NCI-H187 (cell line): ENCODE data around the gene TNS2.
A peak's percentile ranks its signal among the peaks of the same experiment; 100 is the strongest.

Experiments
- DNase-seq, 2 experiments: peaks; one replicate each; lab custom pipeline; 2025; lab: John Stamatoyannopoulos, UW

Gene TNS2

DNA sequence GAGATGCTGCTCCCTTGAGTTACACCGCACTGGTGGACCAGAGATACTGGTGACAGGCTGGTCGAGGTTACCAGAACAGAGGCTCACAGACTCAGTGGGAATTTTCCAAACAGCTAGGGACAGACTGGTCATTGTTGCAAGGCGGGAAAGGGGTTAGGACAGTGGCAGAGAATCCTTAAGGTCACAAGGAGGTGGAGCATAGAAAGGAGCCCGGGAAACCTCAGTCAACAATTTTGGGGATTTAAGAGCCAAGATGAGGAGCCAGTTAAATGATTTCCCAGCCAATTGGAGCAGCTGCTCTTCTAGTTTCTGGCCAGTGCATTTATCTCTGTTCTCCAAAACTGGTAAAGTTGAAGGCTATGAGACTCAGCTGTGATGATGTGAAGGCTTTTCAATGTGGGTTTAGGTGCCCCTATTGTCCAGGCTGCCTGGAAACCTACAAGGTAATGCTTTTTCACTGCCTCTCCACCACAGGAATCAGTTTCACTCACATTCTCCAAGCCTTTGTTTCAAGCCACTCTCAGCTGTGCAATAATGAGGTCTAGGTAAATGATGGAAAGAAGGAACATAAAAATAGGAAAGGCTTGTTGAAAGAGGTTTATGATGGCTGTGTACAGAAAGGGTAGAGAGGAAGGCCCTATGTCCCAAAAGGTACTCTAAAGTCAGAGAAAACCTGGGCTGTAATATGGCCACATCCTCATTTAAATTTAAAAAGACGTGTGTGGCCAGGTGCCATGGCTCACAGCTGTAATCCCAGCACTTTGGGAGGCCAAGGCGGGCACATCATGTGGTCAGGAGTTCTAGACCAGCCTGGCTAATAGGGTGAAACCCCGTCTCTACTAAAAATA, 7.0 kb upstream of the TNS2 start:
- no peak for DNase-seq

DNA sequence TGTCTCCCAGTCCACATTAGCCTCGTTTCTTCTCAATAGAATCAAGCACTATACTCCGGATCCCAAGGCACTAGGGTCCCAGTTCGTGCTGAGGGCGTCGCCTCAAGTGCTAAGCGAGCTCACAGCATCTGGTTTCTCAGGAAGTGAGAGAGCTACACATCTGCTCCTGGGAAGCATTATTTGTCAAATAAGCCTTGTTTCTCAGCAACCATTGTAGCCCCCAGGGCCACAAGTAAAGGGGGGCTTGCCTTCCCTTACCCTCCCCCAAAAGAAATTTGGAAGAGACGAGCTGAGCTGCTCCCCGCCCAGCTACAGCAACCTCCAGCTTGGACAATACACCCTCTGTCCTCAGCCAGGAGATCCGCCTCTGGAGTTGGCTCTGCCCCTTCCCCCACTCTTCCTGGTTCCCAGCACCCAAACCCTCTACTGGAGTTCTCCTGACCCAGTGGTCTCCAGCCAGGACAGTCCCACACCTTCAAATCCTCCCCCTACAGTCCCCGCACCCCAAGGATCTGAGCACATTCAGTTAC, 5.7 kb upstream of the TNS2 start:
- no peak for DNase-seq

DNA sequence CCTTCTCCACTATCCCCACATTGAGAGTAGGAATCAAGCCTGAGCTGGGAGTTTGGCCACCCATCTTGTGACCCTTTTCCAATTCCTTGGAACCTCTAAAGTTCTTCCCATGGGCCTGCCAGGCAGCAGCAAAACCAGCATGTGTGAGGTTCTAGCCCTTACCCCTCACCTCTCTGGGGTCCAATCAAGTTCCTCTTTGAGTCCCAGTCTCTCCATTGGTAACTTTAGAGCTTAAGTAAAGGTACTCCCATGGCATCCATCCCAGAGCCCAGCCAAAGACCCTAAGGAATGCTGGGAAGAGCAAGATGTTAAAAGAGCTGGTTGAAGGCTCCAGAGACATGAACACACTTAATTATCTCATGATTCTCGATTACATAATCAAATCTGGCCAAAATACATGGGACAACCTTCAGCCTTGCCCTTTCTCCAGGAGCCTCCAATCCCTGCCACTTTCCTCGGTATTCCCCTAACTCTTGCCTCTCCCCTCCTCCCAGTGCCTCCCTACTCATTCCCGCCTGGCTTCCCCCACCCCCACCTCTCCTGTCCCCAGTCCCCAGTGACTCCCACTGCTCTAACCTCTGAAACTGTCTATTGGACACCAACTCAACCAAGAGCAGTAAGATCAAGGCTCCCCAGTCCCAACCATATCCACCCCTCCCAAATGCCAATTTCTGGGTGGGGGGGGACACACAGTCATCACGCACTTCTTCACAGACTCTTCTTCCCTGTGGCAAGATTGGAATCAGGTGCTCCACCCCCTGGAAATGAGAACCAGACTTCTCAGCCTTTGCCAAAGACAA, 4.8 kb upstream of the TNS2 start:
- DNase-seq: no peak

DNA sequence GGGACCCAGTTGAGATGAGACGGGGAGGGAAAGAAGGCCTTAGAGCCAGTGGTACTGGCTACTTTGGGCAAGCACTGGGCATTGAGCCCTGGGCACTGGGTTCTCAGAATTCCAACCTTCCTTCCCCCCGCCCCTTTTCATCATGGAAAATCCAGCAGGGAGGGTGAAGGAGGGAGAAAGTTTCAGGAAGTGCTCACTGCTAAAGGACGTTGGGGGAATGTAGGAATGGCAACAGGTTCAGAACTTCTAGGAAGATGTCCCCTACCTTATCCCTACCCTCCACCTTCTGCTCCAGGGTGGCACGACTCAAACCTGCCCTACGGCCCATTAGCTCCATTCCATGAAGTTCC, 4.2 kb upstream of the TNS2 start:
- no peak for DNase-seq

DNA sequence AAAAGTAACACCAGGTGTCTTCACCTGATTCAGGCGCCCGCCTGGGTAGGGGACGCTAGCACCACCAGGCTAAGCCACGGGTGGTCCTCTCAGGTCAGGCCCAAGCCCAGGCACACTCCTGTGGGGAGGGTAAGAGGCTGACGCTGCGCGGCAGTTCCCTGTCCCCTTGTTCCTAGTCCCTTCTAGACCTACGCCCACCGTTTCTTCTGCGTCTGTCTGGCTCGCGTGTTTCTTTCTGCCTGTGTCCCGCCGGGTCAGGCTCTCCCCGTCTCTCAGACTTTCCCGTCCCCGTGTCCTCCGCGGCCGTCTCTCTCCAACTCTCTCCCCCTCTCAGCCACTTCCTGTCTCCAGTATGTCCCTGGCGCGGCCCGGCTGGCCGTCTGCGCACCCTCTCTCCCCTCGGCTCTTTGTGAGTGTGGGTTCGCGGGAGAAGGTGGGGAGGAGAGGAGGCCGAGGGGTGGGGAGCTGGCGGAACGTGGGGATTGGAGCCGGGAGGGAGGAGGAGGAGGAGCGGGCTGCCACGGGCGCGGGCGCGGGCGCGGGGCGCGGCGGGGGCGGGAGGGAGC, 3.1 kb upstream of the TNS2 start:
- DNase-seq: no peak

DNA sequence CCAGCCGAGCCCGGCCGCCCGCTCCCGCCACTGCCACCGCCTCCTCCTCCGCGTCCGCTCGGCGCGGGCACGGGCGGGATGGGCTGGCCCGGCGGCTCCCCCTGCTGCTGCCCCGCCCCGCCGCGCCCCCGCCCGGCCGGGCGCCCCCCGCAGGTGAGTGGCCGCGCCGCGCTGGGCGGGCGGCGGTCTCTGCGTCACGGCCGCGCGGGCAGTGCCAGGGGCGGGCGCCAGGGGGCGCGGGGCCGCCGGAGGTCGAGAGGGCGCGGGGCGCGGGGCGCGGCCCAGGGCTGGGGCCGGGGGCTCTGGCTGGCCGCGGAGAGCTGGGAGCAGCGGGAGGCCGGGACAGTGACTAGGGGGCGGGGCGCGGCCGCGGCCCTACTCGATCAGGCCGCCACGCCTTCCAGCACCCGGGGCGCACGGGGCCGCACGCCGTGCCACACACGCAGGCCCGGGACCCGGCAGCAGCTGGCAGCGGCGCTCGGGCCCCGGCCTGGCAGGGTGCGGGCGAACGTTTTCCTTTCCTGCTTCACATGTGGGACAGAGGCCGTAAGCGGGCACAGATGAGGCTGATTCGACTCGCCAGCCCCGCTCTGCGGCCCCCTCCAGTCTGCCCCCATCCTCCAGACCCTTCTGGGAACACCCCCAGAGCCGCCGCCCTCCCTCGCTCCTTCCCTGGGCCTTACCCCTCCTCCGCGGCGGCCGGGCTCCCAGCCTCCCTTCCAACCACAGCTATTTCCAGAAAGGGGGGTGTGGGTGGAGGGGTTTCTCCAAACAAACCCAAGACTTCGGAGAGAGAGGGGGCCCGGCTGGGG, 2.4 kb upstream of the TNS2 start:
- peak in 1 of 2 experiments; percentile 72 for DNase-seq

DNA sequence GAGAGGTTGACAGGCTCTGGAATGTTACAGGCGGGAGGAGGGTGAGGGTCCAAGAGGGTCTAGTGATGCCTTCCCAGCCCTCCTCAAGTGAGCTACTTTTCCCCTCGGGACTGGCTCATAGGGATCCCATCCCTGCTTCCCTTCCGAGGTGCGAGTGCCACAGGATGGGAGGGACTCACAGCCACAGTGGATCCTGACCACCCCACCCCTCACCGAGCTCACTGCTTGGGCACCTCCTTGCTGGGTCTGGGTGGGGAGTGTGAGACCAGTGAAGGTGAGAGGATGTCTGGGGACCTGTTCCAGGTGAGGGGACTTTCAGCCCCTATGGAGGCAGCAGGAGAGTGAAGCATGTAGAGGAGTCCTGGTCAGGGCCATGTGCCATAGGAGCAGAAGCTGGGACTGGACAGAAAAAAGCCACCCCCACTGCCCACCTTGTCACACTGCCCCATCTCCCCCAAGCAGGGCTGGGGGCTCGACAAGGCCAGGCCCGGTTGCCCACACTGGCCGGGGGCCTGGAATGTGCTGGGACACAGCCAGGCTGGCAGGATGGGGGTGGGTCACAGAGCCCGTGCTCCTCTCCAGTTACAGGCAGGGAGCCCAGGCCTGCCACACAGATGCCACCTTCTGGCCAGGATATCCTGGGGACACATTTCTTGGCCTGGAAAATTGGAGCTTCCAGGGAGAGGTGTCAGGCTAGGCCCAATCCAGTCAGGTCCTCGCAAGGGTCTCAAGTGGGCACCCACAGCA, 1.7 kb upstream of the TNS2 start:
- no peak for DNase-seq

DNA sequence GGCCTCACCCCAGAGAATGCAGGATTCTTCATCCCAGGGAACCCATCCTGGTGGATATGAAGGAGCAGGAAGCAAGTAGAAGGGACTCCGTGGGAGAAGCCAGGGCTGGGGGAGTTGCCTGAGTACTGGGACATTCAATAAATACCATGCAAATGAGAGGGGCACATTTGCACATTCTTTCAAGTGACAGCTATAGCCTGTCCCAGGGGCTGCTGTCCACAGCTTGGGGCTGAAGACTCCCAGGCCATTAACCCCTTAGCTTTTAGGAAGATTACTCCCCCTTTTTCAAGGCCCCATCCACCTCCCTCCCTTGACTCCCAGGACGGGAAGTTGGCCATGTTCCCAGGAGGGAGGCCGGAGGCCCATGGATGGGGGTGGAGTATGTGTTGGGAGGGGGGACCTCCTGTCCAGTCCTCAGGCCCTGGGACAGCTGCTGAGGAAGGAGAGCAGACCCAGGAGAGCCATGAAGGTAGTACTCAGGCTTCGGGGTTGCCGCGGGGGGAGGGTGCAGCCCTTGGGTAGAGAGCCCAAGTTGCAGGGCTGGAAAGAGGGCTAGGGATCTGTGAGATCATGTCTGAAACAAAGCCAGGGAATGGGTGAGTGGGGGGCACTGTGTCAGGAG, 974 bp upstream of the TNS2 start:
- DNase-seq: no peak

DNA sequence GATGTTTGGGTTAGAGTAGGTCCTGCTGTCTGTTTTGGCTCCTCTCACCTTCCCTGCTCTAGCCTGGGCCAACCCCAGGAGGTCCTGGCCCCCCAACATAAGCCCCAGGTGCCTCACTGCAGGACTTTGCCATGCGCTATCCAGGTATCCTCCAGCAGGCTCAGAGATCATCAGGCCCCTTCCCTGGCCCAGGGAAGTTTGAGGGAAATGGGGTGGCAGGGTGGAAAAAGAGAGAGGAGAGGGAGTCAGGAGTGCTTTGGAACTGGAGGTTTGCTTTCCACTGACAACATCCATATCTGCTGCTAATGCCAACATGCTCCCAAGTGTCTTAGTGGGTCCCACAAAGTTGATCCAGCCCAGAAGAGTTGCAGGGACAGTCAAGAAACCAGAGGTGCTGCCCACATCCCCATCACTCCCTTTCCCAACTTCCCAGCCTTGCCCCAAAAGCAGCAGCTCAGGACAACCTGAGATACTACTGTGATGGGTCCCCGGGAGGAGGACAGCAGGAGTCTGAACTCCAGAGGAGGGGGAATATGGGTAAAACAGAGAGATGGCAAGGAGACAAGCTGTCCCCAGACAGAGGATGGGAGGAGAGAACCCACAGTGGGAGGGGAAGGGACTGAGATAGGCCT, 677 bp downstream of the TNS2 start:
- DNase-seq: no peak

DNA sequence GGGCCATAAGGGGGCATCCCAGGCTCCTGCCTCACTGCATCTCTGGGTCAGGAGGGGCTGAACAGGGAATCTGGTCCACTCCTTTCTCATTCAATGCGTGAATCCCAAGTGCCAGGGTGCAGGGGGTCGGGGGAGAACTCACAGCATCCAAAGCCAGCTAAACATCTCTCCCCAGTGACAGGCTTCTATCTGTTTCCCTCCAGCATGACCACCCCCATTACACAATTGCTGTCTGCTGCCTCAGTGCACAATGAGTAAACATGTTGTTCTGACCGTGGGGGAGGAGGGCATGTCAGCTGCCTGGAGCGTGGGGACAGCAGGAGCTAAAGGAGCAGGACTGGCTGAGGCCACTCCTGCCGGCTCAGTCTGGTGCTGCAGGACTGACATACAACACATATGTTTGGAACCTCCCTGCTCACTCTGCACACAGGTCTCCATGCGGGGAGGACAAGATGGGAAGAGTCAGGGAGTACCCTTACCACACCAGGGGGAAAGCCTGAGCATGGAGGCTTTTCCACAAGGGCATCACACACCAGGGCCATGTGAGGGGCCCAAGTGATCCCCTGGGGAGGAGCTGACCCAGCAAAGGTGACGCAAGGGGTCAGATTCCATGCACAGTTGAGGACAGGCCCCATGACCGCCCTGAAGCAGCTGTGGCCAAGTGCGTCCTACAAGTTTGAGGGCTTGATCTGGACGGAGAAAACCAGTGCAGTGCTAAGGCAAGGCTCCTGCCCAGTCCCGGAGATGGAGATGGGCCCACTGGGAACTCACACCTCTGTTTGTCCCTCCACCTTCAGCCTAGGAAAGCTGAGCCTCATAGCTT, 1.4 kb downstream of the TNS2 start:
- DNase-seq: no peak

DNA sequence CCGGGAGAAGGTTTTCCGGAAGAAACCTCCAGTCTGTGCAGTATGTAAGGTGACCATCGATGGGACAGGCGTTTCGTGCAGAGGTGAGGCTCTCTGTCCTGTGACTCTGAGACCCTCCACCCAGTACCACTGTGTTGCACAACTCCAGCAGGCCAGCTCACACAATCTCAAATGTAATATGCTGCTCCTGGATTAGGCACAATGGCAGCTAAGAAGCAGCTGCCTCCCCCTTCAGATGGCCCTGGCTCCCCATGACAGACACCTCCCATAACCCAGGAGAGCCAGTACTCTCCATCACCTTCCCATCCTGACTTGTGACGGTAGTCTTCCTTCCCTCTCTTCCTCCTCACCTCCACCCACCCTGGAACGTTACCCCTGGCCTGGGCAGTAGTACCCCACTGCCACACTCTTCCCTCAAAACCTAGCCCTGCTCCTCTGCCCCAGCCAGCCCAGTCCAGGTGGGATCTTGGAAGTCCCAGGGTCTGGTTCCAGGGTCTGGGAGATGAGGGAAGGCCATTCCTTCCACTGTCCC, 2.1 kb downstream of the TNS2 start:
- DNase-seq: no peak

DNA sequence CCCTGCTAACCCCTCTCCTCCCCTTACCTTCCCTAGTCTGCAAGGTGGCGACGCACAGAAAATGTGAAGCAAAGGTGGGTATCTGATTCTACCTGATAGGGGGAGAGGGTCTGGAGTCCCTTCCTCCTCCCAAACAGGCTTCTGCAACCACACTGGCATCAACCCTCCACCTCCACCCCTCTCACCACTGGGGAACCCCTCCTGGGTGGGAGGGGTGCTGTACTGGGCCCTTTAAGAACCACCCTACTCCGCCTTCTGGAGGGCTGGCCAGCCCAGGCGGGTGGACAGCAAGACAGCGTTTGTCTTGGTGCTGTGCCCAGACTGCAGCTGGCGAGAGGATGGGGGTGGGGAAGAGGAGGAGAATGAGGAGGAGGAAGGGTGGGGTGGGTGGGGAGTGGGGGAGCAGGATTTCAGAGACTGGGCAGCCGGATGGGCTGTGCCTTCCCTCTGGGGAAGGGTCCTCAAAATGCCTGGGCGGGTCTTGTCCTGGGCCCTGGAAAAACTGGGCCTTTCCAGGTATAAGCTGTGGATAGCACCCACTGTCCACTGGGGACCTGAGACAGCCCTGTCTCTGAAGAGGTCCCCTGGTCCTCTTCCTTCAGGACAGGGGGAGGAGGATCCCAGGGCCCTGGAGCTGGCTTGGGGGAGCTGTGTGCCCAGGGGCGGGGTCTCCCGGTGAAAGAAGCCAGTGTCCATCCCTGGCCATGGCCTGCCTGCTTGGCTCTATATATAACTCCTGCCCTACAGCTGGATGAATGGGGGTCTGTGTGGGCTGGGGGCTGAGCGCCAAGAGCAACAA, 2.8 kb downstream of the TNS2 start:
- no peak for DNase-seq

DNA sequence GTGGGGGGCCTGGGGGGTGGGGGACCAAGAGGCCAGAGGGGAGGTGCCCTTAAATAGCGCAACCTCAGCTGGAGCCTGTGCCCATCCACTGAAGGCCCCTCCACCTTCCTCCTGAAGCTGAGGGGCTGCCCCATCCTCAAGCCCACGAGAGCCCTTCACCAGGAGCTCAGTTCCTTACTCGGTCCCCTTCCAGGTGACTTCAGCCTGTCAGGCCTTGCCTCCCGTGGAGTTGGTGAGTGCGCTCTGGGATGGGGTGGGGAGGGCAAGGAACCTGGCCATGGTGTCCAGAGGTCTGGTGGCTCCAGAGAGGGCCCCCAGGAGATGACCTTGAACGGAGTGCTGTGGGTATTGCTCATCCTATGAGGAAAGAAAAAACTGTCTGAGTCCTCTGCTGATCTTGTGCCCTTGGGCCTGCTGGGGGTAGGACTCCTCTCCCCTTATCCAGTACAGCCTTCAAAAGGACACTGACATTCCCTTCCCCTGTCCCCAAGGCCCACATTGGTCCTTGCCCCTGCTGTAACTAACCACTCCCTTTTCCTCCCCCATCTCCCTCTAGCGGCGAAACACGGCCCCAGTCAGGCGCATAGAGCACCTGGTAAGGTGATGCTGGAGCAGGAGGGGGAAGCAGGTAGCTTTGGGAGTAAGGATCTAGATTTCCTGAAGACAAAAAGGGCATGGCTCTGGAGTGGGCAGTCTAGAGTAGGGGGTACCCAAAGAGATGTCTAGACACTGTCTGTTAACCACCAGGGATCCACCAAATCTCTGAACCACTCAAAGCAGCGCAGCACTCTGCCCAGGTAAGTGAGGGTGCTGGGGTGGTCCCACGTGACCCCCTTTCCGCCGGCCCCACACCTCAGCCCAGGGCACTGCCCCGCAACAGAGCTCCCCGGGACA, 3.6 kb downstream of the TNS2 start:
- DNase-seq: peak; percentile 66 to 75

DNA sequence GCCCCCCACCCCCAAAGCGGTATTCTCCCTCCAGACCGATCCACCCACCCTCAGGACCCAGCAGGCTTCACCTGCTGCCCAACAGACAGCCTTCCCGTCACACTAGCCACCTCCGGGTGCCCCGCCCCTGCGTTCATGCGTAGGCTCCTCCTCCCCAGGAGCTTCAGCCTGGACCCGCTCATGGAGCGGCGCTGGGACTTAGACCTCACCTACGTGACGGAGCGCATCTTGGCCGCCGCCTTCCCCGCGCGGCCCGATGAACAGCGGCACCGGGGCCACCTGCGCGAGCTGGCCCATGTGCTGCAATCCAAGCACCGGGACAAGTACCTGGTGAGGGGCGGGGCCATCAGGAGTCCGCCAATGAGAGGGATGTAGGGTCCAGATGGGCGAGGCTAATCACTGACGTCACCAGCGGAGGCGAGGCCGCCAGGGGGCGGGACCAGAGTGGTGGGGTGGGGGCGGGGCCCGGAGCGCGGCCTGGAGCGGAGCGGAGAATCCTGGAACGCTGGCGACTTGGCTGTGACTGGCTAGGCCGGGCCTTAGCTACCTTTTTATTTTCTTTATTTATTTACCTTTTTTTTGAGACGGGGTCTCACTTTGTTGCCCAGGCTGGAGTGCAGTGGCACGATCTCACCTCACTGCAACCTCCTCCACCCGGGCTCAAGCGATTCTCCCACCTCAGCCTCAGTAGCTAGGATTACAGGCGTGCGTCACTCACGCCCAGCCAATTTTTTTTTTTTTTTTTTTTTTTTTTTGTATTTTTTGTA, 4.4 kb downstream of the TNS2 start:
- DNase-seq: peak; percentile 88 to 99

DNA sequence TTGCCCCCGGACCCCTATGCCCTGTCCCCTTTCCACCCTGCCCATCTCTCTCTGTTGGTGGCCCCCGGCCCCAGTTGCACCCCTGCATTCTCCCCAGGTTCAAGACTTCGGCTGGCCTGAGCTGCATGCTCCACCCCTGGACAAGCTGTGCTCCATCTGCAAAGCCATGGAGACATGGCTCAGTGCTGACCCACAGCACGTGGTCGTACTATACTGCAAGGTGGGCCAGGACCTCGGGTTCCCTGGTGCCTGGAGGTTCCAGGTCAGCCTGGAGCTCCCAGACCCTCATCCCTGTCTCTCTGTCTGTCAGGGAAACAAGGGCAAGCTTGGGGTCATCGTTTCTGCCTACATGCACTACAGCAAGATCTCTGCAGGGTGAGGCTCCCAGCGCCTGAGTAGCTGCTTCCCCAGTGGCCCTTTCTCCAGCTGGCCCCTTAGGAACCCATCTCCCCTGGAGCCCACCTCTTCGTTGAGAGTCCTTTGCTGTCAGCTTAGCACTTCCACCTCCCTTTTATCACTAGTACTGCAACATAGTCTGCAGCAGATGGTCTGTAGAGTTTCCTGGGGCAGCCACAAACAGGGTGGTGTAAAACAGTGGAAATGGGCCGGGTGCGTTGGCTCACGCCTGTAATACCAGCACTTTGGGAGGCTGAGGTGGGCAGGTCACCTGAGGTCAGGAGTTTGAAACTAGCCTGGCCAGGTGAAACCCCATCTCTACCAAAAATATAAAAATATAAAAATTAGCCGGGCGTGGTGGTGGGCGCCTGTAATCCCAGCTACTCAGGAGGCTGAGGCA, 5.8 kb downstream of the TNS2 start:
- DNase-seq: no peak

DNA sequence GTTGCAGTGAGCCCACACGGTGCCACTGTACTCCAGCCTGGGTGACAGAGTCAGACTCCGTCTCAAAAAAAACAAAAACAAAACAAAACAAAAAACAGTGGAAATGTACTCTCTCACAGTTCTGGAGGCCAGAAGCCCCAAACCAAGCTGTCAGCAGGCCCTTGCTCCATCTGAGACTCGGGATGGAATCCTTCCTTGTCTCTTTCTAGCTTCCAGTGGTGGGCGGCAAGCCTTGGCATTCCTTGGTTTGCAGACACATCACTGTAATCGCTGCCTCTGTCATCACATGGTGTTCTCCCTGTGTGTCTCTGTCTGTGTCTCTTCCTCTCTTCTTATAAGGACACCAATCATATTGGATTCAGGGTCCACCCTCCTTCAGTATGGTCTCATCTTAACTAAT, 6.4 kb downstream of the TNS2 start:
- DNase-seq: no peak
